GM21576 (cell line): Measurements from ENCODE around the gene DGCR2.
"Not testable (repeated sequence)": the region's sequence is repeated elsewhere in the genome, so short reads cannot be mapped to it uniquely, and the experiment has no call there.

ENCODE experiments used
- ATAC-seq: cut with Tn5 transposase; IDR thresholded peaks from one replicate; pipeline ENCODE4 v1.9.1; 2021; ENCODE audit warnings: mild to moderate bottlenecking, moderate library complexity; ENCODE audit not compliant: unreplicated experiment

DGCR2 gene

GRCh38 chr22:19033568-19033905 is 88.7 kb downstream of the DGCR2 start:
- not testable (repeated sequence) for ATAC-seq

- ATAC-seq = not testable (repeated sequence)
Measured at GRCh38 chr22:19032898-19033567, 89.2 kb downstream of the DGCR2 start.

- ATAC-seq = not testable (repeated sequence)
Measured at GRCh38 chr22:19032156-19032785, 89.9 kb downstream of the DGCR2 start.

GRCh38 chr22:19030889-19031252 is 91.3 kb downstream of the DGCR2 start:
- not testable (repeated sequence) for ATAC-seq

- not testable (repeated sequence) for ATAC-seq
Measured at GRCh38 chr22:19030226-19030888, 91.9 kb downstream of the DGCR2 start.

GRCh38 chr22:19029113-19030103 is 92.8 kb downstream of the DGCR2 start:
- ATAC-seq = not testable (repeated sequence)

GRCh38 chr22:19028060-19028455 is 94.2 kb downstream of the DGCR2 start:
- not testable (repeated sequence) for ATAC-seq

- ATAC-seq = not testable (repeated sequence)
Measured at GRCh38 chr22:19027371-19028059, 94.7 kb downstream of the DGCR2 start.

- ATAC-seq = not testable (repeated sequence)
Measured at GRCh38 chr22:19026080-19026479, 96.1 kb downstream of the DGCR2 start.

- ATAC-seq = not testable (repeated sequence)
Measured at GRCh38 chr22:19024956-19025489, 97.2 kb downstream of the DGCR2 start.

- ATAC-seq = not testable (repeated sequence)
Measured at GRCh38 chr22:19023931-19024330, 98.3 kb downstream of the DGCR2 start.

GRCh38 chr22:19022755-19023154 is 99.5 kb downstream of the DGCR2 start:
- no peak for ATAC-seq

- no peak for ATAC-seq
Measured at GRCh38 chr22:19019679-19020032, 102.6 kb downstream of the DGCR2 start.

GRCh38 chr22:19019029-19019678 is 103.1 kb downstream of the DGCR2 start:
- no peak for ATAC-seq

GRCh38 chr22:19018256-19018655 is 104.0 kb downstream of the DGCR2 start:
- no peak for ATAC-seq

GRCh38 chr22:19016081-19016766 is 106.0 kb downstream of the DGCR2 start:
- ATAC-seq = no peak

- no peak for ATAC-seq
Measured at GRCh38 chr22:19014886-19015285, 107.3 kb downstream of the DGCR2 start.

GRCh38 chr22:19013881-19014598 is 108.2 kb downstream of the DGCR2 start:
- ATAC-seq = not testable (repeated sequence)
